SK-N-MC (cell line): Measurements from ENCODE around the gene ADAMTS3.

Experiments used
- EZH2 ChIP-seq: fragments of 200-600 bp; sonication (generic); IDR thresholded peaks from one replicate; pipeline ENCODE4 v1.6.1; 2017; ENCODE audit warnings: antibody characterized with exemption
- FOXP2 ChIP-seq: optimal IDR thresholded peaks from 2 replicates; pipeline ENCODE3; 2011; ENCODE audit warnings: mild to moderate bottlenecking, moderate library complexity; ENCODE audit not compliant: insufficient read depth; ENCODE audit errors: extremely low read length, control extremely low read depth
- POLR2AphosphoS5 ChIP-seq: IDR thresholded peaks from 2 replicates; pipeline ENCODE4 v1.6.1; 2012; ENCODE audit warnings: mild to moderate bottlenecking, low read depth, low read length, borderline replicate concordance

DNA sequence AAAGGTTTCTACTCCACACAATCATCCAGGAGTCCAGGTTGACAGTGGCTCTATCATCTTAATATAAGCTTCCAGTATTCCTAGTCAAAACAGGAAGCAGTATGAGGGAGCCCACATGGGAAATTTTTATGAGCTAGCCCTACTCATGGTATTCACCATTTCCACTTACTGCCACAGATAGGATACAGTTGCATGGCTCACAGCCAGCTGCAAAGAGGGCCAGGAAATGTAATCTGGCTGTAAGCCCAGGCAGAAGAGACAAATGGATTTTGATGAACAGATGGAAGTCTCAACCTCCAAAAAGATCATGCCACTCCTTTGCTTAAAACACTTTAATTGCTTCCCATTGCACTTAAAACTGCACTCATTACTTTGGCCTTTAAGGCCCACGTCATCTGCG is 150.6 kb downstream of the ADAMTS3 start:
- peak; percentile 56; the same call in 1 of the 2 replicates for TF ChIP-seq POLR2AphosphoS5
- TF ChIP-seq EZH2: no peak
- no peak for TF ChIP-seq FOXP2
